GM19023 (cell line): ENCODE data around the gene C2orf42.
"Not testable (repeated sequence)": the region's sequence is repeated elsewhere in the genome, so short reads cannot be mapped to it uniquely, and the experiment has no call there.

Source experiments
- ATAC-seq: cut with Tn5 transposase; IDR thresholded peaks from one replicate; pipeline ENCODE4 v1.9.1; 2021; ENCODE audit warnings: mild to moderate bottlenecking, moderate library complexity; ENCODE audit not compliant: unreplicated experiment

The C2orf42 gene

DNA sequence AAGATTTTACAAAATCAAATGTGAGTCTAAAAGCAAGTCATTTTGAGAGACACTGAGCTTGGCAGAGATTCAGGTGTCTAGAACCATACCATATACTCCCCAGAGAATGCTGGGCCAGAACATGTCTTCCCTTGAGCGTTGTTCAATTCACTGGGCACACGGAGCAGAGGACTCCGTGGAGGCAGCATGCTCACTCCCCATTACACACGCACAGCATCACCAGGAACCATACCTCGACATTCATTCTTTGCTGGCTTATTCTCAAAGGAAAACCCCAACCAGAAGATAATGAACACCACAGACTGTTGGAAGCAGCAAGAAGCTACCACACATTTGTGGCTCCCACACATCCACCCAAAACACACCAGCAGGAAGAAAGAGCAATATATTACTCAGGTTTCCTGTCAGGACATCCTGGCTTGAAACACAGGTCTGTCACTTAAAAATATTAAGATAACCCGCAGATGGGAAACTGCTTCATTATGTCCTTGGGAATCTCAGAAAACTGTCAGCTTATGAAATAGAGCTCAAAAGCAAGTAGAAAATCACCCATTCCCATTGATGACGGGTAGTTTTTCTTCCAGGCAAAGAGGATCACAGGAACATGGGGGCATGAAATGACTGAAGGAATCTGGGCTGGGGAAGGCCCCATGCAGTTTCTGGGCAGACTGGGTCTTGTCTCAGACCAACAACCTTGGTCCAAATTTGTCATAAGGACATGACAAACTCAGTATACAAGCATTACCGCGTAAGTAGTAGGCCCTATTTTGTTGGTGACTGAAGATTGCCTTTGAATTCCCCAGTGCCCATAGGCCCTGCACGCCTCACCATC, 57.1 kb downstream of the C2orf42 start:
- no peak for ATAC-seq

DNA sequence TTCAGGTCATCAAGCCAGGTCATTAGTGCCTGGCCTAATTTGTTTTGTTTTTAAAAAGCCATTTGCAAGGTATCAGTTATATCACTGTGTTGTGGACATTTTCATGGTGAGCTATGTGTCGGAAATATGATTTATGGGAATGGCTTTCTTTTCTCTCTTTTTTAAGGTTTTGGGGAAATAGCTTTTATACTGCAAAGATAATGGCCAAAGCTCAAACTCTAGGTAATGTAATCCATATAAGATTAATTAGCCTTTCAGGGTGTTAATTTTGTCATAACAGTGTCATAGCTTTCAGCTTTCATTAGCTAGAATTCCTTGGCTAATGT, 57.7 kb downstream of the C2orf42 start:
- ATAC-seq: no peak

DNA sequence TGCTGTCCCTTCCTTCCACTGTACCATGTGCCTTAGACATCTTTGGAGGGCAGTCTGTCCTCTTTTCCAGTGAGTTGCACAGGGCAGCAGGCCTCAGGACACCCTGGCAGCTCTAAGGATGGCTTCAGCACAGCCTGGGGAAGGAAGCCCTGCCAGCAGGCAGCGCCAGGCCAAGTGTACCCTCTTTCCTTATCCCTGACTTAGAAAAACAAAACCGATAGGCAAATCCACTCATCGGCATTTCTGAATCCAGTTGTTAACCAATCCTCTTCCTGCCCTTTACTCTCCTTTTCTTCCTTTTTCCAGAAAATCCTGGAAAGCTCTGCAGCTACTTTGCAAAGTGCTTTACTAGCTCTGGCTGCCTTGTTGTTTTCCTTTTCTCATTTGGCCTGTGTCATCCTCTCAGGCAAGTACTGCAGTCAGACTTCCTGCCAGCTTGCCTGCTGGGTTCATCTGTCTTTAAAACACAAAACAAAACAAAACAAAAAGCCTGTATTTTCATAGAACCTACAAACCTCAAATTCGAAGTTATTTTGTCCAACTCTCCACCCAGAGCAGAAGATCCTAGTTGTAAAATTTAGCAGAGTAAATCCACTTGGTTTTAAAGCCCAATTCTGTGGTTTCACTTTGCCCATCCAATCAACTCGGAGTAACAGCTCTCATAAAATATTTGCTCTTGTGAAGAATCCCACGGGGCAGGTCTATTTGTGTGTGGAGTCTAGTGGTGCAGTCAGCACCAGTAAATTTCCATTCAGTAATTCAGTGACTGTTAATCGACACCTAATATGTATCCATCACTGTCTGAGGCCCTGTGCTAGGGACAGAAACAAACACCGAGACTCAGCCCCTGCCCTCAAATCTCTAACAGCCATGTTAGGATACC, 58.3 kb downstream of the C2orf42 start:
- no peak for ATAC-seq

DNA sequence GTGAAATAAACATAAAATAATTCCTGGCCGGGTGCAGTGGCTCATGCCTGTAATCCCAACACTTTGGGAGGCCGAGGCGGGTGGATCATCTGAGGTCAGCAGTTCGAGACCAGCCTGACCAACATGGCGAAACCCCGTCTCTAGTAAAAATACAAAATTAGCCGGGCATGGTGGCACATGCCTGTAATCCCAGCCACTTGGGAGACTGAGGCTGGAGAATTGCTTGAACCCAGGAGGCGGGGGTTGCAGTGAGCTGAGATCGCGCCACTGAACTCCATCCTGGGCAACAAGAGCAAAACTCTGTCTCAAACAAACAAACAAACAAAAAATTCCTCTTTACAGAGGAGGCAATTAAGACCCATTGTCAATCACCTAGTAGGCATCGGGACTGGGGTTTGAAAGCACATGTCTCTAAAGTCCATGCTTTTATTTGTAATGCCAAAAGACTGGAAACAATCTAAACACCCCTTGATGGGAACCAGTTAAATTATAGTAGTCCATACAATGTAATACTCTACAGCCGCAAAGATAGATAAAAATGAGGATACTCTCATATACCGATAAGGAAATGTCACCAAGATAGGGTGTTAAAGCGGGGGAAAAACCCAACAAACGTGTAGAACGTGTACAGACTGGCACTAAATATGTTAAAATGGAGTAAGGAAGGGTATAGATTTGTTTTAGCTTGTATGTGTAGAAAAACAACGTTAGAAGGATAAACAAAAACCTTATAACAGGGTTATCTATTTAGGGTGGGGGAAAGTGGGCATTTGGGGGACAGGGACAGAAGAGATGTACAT, 59.3 kb downstream of the C2orf42 start:
- not testable (repeated sequence) for ATAC-seq

DNA sequence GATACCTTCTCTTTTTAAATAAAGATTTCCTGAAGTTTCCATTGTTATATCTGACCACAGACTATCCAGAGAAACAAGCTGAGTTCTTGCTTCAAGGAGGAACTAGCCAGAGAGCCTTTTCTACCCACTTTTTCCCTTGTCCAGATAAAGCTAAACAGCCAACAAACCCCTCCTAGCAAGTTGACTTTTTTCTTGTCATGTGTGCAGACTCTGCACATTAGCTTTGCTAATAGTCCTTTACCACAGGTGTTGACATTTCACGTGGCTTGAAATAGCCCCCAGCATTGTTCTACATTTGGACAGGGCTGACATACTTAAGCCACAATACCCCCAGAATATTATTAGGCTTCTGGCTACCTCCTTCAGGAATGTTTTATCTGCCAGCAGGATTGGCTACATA, 62.8 kb downstream of the C2orf42 start:
- no peak for ATAC-seq

DNA sequence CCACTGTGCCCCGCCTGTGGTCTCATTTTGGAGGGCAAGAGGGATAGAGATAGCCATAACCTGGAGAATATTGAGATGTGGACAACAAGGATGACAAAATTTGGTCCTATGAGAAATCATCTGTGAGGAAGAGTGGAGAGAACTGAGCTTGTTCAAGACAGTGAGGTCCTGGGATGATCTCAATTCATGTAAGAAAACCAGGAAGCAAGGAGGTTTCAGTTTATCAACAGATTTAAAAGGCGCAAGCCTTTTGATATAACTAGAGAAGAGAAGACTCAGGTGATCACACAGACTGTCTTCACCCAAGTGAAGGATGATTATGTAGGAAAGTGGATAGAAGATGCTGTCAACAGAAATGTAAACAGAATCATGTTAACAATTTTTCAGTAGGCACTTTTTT, 64.4 kb downstream of the C2orf42 start:
- no peak for ATAC-seq

DNA sequence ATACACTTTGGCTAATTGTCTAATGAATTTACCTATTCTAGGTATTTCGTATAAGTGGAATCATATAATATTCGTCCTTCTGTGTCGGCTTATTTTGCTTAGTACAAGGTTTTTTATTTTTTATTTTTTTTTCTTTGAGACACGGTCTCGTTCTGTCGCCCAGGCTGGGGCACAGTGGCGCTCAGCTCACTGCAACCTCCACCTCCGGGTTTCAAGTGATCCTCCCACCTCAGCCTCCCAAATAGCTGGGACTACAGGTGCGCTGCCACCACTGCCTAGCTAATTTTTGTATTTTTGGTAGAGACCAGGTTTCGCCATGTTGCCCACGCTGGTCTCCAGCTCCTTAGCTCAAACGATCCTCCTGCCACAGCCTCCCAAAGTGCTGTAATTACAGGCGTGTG, 65.3 kb downstream of the C2orf42 start:
- ATAC-seq: no peak

DNA sequence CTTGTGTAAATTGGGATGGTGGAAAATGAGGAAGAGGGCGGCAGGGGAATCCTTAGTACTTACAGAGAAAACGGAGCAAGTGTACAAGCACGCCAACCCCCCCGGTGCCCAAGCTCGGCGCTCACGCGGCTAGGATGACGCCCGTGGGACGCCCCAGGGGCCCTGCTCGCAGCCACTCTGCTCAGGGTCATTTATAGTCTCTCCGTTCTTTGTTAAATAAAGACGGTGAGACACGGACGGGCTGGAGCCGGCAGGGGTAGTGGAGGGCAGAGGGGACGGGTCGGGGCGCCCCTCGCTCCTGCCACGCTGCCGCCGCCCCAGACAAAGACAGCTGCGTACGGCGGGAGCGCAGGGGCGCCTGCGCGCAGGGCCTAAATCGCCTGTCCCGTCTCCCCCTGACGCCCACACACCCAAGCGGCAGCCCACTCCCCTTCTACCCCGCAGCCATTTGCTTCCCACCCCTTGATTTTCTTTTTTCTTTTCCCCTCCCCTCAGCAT, 65.8 kb downstream of the C2orf42 start:
- no peak for ATAC-seq

DNA sequence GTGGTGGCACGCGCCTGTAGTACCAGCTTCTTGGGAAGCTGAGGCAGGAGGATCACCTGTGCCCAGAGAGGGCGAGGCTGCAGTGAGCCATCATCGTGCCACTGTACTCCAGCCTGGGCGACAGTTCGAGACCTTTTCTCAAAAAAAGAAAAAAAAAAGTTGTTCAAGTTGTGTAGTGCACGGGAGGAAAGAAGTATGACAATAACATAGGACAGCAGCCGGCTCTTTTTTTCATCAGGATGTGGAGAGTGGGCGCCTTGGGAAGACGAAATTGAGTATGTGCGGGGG, 67.0 kb downstream of the C2orf42 start:
- ATAC-seq: no peak

DNA sequence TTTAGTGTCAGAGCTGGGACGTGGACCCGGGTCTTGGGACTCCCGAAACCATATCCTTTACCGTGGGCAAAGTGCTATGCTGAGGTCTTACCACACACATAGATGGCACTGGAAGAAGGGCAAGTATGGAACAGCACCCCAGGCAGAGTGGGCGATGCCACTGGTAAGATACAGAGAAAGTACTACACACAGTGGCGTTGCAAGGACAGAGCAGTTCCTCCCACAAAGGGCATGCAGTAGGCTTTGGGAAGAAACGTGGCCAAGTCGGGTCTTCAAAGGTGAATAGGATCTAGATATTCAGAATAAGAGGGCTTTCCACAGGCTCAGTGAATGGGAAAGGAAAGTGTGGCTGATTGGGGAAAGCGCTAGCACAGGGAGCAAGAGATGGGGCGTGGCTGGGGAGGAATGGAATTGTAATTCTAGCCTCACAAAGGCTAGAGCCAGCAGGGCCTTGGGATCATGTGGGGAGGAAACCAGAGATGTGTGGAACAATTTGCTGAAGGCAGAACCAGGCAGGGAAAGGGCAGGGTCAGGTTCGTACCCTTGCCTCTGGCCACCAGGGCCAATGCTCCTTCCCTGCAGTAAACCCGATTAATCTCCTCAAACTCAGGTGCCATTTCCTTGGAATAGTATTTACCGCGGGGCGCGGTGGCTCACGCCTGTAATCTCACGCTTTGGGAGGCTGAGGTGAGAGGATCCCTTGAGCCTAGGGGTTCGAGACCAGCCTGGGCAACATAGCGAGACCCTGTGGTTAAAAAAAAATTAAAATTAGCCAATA, 67.6 kb downstream of the C2orf42 start:
- no peak for ATAC-seq

DNA sequence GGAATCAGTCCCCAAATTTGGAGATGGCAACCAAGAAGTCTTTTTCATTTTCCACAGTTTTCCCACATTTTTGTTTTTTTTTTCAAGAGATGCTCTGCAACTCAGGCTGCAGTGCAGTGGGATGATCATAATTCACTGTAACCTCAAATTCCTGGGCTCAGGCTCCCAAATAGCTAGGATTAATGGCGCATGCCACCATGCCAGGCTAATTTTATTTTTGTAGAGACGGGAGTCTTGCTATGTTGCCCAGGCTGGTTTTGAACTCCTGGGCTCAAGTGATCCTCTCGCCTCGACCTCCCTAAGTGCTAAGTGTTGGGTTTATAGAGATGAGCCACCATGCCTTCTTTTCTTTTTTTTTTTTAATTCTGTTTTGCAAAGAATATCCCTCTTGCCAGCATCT, 68.3 kb downstream of the C2orf42 start:
- no peak for ATAC-seq

DNA sequence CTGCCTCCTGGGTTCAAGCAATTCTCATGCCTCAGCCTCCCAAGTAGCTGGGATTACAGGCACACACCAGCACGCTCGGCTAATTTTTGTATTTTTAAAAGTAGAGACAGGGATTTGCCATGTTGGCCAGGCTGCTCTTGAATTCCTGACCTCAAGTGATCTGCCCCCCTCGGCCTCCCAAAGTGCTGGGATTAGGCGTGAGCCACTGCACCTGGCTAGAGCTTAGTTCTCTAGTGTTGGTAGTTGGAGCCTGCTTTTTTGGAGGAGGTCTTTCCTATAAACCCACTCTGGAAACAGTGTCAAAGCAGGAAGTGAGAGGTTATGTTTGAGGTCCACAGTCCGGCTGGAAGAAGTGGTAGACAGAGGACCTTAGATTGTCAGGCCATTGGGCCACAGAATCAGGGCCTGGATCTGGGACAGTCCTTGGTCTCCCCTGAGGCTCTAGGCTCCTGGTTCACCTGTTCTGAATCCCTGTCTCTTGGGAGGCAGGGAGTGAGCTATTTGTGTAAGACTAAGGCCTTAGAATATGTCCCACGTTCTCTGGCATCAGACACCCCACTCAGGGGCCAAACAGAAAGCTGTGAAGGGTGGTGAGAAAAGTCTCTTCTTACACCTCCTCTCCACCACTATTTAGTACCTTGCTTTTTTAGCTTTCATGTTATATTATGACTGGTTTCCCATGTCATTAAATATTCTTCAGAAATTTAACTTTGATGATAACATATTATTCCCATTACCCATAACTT, 69.0 kb downstream of the C2orf42 start:
- ATAC-seq: no peak

DNA sequence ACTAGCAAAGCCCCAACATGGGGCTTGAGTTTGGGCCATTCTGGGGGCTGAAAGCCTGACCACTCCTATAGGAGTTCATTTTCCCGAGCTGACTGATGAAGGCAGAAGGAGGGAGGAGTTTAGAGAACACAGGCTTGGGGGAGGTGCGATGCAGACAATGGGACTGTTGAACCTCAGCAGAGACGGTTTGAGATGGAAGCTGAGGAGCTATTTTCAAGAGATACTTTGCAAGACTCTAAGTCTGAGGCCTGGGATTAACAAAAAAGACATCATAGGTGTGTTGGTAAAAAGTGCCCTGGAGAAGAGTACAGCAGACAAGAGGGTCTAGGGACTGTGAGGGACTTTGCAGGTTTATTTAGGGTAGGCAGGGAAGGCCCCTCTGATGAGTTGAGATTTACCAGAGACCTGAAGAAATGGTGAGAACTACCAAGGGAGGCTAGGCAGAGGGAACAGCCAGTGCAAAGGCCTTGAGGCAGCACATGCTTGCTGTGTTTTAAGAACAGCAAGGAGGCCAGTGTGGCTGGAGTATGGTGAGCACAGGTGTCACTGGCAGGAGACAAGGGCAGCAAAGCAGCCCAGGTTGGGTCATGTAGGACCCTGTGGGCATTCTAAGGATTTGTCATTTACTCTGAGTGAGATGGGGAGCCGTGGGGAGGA, 71.9 kb downstream of the C2orf42 start:
- no peak for ATAC-seq

DNA sequence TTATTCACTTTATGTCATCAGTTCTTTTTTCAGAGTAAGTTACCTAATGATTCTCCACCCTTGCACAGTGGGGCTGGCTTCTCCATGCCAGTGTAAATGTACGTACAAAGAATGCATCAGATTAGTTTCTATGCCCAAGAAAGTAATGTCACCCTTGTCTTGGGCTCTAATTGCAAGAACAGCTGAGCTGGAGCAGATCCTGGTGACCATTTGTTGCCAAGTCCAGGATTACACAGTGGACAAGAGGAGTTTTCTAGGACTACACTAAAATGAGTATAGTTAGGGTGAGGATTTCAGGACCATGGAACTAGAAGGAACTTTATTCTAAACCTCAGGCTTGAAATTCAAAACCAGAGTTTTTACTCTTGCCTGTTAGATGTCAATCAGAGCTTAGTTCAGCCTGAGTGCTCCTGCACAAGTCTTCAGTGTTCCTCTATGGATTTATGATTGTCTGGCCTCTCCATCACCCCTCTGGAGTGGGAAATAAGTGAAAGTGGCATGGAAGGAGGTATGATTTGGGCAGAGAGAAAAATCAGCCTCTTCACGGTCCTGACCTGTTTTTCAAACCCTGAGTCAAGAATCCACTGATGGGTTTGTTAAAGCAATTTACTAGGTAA, 73.8 kb downstream of the C2orf42 start:
- no peak for ATAC-seq

DNA sequence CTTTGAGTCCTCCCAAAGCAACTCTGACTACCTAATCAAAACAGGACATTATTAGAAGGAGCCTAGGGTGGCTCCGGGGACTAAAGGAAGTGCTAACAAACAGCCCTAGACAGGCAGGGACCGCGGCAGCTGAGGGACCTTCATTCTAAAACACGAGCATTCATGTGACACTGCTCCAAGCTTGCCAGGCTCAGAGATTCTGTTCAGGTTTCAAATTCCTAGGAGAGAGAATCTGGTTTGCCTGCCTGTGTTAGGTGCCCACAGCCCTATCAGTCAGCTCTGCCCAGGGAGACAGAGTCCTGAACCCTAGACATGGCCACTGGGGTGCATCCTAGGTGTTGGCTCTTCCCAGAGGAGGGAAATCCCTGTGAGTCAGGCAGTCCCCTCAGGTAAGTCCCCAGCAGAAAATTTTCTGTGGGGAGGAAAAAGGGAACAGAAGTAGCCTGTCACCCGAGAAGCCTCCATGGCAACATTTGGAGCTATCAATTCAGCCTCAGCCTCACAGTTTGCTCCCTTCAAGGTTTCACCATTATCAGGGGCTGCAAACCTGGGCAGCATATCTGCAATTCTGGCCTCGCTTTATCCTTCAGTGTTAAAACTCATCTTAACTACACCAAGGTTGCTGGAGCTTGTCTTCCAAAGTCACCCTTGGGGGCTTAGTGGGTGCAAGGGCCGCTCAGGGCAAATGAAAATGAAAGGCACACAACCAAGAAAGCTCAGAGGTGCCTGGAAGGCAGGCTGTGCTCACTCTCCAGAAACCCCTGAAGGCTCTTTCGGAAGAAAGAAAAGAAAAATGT, 75.0 kb downstream of the C2orf42 start:
- ATAC-seq: no peak

DNA sequence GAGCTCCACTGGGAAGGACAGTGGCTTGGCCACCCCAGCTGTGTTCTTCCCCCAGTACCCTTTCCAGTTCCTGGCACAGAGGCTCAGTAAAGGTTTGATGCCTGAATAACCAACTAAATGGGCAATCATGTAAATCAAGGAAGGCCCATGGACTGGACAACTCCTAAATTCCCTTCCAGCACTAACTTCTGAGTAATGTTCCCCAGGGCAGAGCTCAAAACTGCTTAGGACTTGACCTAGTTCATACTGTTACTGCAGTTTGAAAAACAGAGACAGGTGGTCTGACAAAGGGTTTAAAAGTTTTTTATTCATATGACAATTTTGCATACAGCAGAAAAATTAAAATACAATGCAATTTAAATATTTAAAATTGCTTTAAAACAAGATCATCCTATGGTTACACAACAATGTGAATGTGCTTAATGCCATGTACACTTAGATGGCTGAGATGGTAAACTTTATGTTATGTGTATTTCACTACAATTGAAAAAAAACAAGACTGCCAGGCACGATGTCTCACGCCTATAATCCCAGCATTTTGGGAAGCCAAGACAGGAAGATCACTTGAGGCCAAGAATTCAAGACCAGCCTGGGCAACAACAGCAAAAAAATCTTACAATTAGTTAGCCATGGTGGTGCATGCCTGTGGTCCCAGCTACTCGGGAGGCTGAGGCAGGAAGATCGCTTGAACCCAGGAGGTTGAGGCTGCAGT, 77.3 kb downstream of the C2orf42 start:
- ATAC-seq: no peak

DNA sequence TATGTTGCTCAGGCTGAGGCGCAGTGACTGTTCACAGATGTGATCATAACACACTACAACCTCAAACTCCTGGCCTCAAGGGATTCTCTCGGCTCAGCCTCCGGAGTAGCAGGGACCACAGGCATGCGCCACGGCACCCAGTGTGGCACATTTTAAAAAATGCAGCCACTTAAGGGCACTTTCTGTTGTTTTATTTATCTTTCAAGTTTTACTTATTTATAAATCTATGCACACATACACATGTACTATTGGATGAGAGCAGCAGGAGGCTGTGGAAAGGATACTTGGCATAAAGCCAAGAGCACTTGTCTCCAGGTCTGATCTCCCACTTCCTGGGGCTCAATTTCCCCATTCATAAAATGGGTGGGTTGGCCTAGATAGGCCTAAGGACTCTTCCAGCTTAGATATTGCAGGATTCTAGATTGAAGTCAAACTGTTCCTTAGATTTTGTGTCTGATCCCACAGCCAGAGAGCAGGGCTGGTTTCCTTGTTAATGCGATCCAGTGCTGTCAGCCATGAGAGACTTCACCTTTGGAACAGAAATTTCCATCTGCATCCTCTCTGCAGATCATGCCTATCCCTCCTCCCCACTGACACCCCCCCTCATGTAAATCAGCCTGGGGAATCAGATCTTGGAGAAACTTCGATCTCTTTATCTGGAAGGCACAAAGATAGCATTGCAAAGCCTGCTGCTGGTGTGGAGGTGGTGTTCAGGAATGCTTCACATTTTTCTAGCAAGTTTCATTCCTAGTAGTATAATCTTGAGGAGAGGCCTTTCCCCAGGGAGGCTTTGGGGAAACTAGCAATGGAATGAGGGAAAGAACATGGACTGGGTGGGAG, 78.8 kb downstream of the C2orf42 start:
- ATAC-seq: no peak
